SW 1271 (cell line): Measurements from ENCODE around the gene MYZAP.
"Not testable (repeated sequence)": the region's sequence is repeated elsewhere in the genome, so short reads cannot be mapped to it uniquely, and the experiment has no call there.

Experiments used
- DNase-seq, 2 experiments: peaks; one replicate each; lab custom pipeline; 2025; lab: John Stamatoyannopoulos, UW

Gene MYZAP

DNA sequence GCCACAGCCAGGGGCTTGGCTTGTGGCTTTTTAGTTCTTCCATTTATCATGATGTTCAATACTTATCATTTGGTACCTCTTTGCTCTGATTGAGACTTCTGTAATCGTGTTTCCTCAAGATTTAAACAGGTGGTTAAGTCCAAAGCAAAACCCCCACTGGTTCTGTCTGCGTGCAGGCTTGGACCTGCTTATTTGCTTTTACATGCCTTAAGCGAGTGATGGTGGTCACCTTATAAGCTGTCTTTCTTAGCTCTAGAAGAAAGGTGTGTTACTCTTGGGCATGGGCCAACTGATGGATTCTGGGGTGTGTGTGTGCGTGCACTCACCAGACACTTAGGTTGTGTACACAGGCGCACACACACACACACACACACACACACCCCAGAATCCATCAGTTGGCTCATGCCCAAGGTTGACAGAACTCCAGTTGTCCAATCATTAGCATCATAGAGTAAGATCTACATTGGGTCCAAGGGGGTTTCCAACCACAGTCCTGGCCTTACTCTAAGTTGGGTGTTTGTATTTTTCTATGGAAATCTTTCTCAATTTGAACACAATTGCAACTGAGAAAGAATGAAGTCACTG lies 1.2 kb downstream of the MYZAP start:
- no peak for DNase-seq

DNA sequence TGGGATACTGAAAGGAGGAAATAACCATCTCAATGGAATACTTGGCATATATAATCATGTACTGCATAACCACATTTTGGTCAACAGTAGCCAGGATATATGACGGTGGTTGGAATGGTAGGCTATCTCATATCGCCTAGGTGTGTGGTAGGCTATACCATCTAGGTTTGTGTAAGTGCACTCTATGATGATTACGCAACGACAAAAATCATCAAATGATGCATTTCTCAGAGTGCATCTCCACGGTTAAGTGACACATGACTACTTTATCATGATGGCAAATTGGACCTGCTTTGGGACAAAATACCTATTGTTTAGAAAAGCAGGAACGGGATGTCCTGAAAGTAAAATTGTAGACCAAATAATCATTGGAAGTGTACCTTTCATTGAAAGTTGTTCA lies 2.8 kb downstream of the MYZAP start:
- DNase-seq: no peak

DNA sequence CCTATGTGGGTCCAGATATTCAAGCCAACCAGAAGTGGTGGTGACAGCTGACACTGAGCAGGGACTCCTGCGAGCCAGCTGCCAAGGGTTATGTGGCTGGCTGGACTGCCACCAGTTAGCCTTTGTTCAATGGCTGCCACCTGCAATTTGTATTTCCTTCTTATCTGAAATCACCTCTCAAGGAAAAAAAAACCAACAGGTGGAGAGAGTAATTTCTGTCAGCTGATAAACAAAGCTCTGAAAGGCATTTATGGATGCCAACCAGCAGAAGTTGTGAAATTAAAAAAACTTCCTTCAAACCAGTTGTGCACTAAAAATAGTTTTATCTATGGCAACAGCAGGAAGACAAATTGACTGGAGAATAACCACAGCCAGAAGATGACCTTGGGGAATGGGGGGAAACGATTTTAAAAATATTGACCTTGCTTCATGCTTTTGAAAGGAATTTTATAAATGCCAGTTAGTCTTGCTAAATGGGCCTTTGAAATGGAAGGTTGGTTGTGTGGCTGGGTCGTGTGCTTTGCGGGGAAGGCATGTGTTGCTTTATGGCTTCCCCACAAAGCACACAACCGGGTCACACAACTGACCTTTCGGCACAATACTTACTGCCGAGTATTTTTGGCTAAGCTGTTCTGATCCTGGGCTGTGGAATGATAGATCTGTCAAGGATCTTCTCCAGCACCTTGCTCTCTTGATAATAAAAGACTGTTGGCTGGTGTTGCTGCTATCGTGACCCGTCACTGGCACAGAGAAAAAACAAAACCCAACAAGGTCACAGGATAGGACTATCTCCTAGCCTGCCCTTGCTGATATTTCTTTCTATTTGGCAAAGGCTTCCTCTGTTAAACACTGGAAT lies 3.5 kb downstream of the MYZAP start:
- DNase-seq: no peak

DNA sequence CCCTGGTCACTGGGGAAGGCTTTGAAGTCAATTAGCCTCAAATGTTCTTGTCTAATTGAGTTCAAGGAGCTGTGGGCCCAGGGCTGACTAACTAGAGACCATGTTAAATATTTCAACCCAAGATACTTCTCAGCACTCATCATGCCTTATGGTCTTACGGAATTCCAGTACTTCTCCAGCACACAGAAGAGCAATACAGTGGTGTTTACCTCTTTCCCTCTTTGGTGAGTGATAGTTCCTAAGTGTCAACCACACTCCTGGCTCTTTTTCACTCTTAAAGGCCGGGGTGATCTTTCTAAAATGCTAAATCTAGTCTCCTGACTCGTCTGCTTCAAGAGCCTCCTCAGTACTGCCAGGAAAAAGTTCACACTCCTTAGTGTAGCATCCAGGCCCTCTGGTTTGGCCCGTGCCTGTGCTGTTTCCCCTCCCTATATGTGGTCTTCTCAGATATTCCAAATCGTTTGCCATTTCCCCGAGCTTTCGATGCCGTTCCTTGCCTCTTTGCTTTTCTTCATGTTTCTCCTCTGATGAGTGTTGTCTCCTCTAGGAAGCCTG lies 4.7 kb downstream of the MYZAP start:
- DNase-seq: no peak

DNA sequence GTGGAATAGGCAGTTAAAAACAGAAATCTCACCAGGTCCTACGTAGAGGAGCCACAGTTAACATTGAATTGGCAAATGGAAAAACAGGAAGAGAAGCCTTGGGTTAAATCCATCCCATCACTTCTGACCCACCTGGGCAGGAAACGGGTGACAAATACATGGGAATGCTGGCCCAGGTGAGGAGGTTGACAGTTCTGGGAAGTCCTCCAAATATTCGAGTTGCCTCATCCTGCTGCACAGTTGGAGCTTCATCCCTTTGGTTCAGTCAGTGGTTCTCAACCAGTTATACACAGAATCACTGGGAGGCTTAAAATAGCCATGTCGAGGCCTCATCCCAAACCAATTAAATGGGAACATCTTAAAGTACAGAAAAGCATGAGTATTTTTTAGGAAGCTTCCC lies 5.3 kb downstream of the MYZAP start:
- no peak for DNase-seq

DNA sequence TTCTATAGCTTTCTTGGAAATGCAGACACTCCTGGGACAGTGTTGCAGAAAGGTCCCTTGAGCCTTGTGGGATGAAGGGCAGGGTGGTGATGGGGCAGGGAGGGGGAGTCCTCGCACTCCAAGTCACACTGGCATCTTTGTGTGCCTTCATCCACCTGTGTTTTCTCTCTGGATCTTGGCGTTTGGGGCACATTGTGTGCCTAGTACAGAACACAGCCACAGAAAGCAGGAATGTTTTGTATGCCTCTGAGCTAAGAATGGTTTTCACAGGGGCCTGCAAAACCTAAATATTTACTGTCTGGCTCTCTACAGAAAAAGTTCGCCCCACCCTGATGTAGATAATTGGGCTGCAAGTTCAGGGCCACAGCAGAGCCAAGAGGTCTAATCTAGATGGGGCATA lies 5.7 kb downstream of the MYZAP start:
- no peak for DNase-seq

DNA sequence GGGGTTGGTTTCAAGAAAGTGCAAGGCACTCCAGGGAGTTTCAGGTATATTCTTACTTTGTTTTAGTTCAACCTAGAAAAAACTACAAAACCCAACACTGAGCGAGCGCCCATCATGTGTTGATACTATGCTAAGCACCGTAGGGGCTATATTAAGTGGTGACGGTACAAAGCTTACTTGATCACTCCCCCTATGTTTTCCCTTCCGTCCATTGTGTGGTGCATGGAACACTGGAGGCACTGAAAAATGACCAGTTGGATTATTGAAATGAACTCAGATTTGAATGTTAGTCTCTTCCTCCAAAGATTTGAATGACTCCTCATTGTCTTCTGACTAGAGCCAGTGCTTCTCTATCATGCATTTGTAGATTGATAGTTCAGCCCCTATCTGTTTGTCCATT lies 6.6 kb downstream of the MYZAP start:
- no peak for DNase-seq

DNA sequence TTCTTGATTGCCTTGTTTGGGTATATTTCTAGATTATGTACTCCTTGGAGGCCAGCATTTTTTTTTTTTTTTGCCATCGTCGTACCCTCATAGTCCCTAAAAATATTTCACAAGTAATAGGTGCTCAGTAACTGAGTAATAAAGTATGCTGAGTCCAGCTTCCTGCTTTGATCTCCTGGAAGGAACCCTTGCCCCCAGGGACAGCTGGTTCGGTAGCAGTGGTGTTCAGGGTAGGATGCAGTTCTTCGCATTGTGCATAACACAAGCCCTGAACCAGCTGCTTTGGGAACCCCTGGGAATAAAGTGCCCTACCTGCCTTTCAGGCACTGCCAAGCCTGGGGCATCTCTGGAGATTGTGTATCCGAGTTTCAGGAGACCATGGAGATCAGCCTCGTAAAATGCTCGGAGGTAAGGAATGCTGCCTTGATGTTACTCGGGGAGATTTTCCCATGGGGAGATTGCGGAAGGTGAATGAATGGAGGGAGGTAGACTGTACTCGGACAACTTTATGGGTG lies 7.6 kb downstream of the MYZAP start:
- DNase-seq: no peak

DNA sequence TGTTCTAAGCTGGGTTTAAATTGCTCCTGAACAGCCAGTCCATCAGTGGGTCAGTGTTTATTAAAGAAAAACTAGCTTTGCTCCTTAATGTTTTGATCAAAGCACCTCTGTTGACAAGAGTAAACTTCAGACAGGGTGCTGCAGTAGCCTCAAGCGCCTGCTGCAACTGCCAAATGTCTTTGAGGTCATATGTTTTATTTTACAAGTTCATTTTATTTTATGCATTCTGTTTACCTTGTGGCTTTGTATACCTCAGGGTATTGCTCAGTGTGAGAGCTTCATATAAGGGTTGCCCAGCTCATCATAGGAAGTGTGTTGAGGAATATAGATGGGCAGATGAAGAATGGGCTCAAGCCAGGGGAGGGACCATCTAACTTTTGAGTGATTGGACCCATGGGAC lies 8.5 kb downstream of the MYZAP start:
- DNase-seq: no peak

DNA sequence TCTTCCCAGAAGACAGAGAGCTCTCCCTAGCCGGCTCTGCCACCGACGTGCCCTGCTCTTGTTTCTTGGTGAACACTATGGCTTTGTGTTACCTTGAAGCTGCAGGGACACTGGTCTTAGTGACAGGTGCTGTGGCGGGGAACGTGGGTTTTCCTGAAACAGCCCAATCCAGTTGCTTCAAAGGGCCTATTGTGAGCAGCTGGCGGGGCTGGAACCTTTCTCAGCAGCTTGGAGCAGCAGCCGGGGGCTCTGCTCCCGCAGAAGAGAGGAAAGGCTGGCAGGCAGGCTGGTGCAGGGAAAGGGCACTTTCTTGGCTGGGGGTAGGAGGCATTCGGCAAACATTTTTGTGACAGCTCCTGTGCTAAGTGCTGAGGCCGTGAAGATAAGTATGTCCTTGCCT lies 12.8 kb downstream of the MYZAP start:
- no peak for DNase-seq

DNA sequence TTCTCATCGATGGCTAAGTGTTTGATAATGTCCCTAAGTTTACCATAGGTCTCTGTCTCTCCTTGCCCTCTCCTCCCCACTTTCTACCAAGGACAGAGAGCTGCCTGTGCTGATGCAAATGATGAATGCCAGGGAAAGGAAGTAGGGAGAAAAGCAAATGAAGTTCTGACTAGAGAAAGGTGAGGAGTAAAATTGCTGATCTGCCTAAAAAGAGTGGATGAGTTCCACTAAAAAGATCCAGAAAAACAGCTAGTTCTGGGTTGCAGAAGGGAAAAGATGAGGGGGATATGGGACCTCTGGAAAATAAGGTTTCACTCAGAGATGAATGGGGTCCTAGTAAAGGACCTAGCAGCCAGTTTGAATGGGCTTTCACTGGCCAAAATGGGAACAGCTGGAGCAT lies 13.8 kb downstream of the MYZAP start:
- DNase-seq: no peak

DNA sequence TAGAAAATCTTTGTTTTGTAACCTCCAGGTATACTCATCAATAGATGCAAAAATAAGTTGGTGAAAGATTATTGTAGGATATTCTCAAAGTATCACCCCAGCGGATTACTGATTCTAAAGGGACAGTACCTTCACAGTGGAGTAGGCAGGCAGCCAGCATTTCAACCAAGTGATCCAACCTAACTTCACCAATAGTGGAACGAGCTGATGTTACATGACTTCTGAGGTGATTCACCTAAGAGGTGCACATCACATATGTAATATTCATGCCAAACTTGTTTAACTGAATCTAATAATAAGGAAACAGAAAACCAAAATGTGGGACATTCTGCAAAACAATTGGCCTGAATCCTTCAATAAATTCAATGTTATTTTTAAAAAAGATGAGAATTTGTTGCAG lies 14.3 kb downstream of the MYZAP start:
- no peak for DNase-seq

DNA sequence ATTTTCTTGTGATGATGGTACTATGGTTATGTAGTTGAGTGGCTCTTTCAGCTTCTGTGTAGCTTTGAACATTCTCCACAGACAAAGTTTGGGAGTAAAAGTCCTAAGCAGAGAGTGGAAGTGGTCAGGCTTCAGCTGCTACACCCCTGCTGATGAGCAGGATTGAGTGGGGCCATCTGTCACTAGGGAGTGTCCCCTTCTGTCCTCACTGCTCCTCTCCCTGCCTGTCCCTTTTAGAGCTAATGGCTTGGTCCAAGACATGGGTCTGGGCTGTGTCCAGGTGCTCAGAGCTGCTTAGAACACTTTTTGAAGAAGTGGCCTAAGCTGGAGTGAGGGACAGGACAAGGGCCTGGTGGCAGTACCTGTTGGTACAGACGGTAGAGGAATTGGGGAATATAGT lies 15.1 kb downstream of the MYZAP start:
- DNase-seq: no peak

DNA sequence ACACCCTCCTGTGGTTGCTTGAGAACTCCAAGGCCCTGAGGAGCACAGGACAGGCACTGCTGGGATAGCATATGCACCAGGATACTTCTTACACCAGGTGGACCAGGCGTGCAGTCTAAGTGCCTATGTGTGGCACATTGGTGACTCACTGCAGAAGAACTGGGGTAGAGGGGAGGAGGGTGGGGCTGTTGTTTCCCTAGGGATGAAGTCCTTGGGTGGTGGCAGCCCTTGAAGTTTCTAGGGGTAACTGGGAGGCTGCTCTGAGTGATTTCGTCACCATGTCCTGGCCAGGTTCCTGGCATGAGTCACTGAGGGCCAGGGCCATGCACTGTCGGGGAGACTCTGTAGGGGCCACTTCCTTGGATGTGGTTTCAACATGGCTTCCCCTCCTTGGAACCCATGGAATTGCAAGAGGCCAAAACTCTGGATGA lies 15.9 kb downstream of the MYZAP start:
- DNase-seq: peak in 1 of 2 experiments; percentile 39

DNA sequence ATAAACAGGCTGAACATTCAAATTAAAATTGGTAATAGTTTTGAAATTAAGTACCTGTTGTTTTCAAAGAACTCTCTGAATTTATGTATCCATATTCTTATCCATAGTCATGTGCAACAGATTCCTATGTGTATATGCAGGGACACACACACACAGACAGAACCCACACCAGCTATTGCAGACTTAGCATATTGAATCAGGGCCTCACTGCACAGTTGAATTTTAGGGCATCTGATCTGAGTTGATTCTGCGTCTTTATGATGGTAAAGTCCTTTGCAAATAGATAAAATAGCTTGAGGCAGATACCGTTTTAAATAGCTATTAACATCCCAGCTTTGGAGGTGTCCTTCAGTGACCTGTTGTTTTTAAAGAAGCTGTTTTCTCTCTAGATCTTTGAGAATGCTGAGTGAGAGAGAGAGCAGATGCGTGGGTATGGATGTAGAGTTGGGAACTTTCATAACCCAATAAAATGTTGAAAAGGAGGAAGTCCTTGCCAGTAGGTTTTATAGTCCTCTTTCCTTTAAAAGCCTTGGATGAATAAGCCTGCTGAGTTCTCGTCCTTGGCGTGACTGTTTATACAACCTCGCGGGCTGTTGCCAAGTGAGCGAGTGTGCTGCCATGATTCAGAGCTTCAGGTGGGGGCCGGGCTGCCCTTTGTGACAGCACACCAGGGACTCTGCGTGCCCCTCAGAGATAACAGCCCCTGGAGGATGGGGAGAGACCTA lies 18.3 kb downstream of the MYZAP start:
- DNase-seq: no peak

DNA sequence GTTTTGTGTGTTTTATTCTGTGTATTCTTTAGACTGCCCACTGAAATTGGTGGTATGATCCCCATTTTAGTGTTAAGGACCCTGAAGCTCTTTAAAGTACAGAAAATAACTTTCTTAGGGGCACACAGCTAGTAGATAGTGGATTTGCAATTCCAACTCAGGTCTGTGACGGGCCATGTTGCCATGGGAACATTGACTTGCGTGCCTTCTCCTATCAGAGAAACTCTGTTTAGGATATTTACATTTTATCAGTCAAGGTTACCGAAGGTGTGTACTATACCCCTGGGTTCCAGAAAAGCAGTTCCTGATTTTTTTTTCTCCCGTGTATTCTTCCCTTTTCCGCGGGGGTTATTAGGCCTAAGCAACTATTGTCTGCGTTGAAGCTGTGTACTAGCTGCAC lies 19.4 kb downstream of the MYZAP start:
- DNase-seq: no peak

DNA sequence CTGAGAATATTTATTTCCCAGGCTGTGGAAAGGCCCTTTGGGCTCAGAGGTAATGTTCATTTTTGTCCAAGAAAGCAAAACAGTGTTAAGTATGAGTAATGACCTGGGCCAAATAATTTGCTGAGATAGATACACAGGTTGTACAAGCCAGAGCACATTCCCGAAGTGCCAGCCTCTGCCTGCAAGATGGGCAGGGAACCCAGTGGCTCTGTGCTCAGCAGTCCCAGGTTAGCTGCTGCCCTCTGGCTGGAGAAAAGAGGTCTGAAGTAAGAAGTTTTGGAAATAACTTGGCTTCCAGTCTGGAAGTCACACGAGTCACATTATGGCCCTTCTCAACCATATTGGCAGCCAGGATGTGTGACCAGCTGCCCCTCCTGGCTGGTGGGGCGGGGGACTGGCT lies 20.2 kb downstream of the MYZAP start:
- DNase-seq: peak in 1 of 2 experiments; percentile 26

DNA sequence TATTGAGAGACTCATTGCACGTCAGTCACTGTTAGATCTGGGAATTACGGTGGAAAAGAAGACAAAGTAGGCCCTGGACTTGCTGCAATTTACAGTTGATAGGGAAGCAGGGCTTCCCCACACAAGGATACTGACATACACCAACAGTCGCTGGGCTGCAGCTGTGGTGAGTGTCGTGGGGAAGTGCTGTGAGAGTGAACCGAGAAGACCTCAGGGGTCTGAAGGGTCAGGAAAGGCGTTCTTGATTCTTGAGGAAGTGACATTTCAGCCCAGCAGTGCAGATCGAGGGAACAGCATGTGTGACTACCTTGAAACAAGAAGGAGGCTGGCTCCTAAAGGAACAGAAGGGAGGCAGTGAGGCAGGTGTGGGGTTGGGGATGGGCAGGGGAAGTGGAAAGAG lies 22.5 kb downstream of the MYZAP start:
- DNase-seq: no peak

DNA sequence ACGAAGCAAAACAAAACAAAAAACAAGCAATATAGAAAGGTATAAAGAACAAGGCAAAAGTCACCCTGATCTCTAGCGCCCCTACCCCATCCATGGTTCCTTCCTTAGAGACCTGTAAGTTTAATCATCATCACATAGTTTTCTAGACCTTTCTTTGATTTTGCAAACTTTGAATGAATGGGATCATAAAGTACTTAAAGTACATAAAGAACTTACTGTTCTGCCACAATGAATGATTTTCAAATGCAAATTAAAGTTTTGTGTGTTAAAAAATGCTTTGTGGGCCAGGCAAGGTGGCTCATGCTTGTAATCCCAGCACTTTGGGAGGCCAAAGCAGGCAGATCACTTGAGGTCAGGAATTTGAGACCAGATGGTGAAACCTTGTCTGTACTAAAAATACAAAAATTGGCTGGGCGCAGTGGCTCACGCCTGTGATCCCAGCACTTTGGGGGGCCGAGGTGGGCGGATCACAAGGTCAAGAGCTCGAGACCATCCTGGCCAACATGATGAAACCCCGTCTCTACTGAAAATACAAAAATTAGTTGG lies 24.3 kb downstream of the MYZAP start:
- not testable (repeated sequence) for DNase-seq

DNA sequence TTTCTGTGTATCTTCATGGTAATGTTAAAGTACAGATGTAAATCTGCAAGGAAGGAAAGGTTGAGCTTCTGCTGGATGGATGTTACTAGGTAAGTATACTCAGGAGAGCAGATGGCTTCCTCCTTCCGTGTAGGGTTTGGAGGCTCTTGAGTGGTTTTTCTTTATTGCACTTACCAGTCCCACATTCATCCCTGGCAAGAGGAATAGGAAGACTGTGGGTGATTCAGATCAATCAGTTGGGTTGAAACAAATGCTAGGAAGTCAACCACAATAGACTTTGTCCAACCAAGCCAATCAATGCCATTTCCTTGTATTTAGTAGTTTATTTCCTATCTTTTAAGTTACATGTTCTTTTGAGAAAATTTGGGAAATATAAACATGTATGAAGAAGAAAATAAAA lies 26.6 kb downstream of the MYZAP start:
- DNase-seq: no peak

DNA sequence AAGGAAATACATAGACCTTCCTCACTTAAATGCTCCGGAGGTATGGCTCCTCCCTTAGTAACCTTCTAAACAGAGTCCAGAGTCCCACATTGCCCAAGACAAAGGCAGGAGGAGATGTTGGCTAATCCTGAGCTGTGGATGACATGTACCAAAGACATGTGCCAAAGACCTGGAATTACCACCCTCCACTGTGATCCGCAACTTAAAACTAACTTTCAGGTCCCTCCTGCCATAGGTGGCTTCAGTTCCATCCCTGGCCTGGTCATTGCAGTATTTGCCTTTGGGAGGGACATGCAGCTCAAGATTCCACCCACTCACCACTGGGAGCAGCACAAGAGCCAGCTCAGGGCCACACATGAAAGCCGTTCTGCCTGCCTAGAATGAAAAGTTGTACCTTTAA lies 28.0 kb downstream of the MYZAP start:
- no peak for DNase-seq

DNA sequence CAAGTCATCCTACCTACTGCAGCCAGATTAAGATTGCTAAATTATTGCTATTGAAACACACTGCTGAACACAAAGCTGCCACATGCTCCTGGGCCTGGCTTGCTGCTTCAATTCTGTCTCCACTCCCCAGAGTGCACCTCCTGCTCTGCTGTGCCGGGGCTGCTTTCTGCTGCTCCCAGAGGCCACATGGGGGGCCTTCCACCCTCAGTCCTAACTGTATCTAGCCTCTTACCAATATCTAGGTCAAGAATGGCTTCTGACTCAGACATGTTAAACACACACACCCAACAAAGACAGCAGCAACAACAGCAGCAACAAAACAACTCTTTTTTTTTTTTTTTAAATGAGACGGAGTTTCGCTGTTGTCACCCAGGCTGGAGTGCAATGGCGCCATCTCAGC lies 33.0 kb downstream of the MYZAP start:
- DNase-seq: no peak
